Sigmoid colon (tissue), 7 donors: ENCODE data around the gene IL34. TPM values are rescaled to one million over a fixed set of nuclear protein-coding genes. Genes with fewer than 3 reads are reported as not detected.
"Not testable (repeated sequence)": the region's sequence is repeated elsewhere in the genome, so short reads cannot be mapped to it uniquely, and the experiment has no call there.

ENCODE experiments used
- DNase-seq: peaks from one replicate; pipeline ENCODE4 v3.0.0-alpha.2; 2019
- H3K27ac ChIP-seq, 4 donors: fragments of 200-600 bp; sonication (generic); one replicate each; pipeline ENCODE4 v1.5.1; 2016 to 2019; ENCODE audit warnings: mild to moderate bottlenecking in 1 of 4
- H3K27me3 ChIP-seq, 3 donors: fragments of 200-600 bp; sonication (generic); one replicate each; pipeline ENCODE4 v1.5.1; 2019; ENCODE audit warnings: mild to moderate bottlenecking in 1 of 3
- H3K36me3 ChIP-seq, 4 donors: fragments of 200-600 bp; sonication (generic); one replicate each; pipeline ENCODE4 v1.5.1; 2016 to 2019
- H3K4me1 ChIP-seq, 4 donors: fragments of 200-600 bp; sonication (generic); one replicate each; pipeline ENCODE4 v1.5.1; 2017 to 2019
- H3K4me3 ChIP-seq, 4 donors: fragments of 200-600 bp; sonication (generic); one replicate each; pipeline ENCODE4 v1.5.1; 2017 to 2019; ENCODE audit warnings: mild to moderate bottlenecking in 2 of 4, moderate library complexity in 1 of 4
- H3K9me3 ChIP-seq, 4 donors: fragments of 200-600 bp in 3 of 4; sonication (generic) in 3 of 4; one replicate each; pipeline versions ENCODE4 v1.5.1 to v1.6.1; 2013 to 2019
- EP300 ChIP-seq, 4 donors: sonication (generic); formaldehyde crosslinking; IDR thresholded peaks; one replicate each; pipeline ENCODE4 v1.6.1; 2017; ENCODE audit warnings: antibody characterized with exemption in 4 of 4
- POLR2A ChIP-seq, 2 donors: fragments of 450-650 bp; IDR thresholded peaks; one replicate each; pipeline ENCODE4 v1.6.1; 2016; ENCODE audit warnings: antibody characterized with exemption in 2 of 2, mild to moderate bottlenecking in 2 of 2, moderate library complexity in 2 of 2
- POLR2AphosphoS5 ChIP-seq, 4 donors: sonication (generic); formaldehyde crosslinking; IDR thresholded peaks; one replicate each; pipeline ENCODE4 v1.6.1; 2017; ENCODE audit warnings: antibody characterized with exemption in 4 of 4
- WGBS, 2 donors: extraction: QIAGEN DNeasy Blood & Tissue Kit; methylation state at CpG; one replicate each; pipeline ENCODE4 v1.1.7; 2013; 5-methylcytosine and 5-hydroxymethylcytosine counted together
- intact Hi-C: fragments of 100-400 bp; cut with DNase I; formaldehyde crosslinking; loops from one replicate; pipeline ENCODE4 v1.15.1; 2023
- polyA plus RNA-seq, 3 donors: library from polyadenylated mRNA; stranded (reverse); fragments of 200-250 nt; gene quantifications; one replicate each; pipeline ENCODE4 v1.2.3, GENCODE V29; 2013
- total RNA-seq, 4 donors: library from RNA; depleted of rRNA; stranded (reverse); fragments of >200 nt; gene quantifications; one replicate each; pipeline ENCODE4 v1.1.0, GENCODE V29; 2016
- TF ChIP-seq, protein P1 (sequence below), 4 experiments: fragments of 450-650 bp in 3 of 4; fragments of 200-600 bp in 1 of 4; IDR thresholded peaks; one replicate each; pipeline ENCODE4 v1.5.1; 2016 to 2019; ENCODE audit warnings: antibody characterized with exemption in 4 of 4, mild to moderate bottlenecking in 3 of 4, moderate library complexity in 2 of 4
- donor health status: healthy with polysubstance abuse.
- donor health status: Bipolar disorder and iron deficiency.
- donor health status: healthy.

The IL34 gene
- total and polyA plus RNA-seq, 7 donors, result 1.8 to 5.5 (median 4.6) TPM; not detected in 2

DNA sequence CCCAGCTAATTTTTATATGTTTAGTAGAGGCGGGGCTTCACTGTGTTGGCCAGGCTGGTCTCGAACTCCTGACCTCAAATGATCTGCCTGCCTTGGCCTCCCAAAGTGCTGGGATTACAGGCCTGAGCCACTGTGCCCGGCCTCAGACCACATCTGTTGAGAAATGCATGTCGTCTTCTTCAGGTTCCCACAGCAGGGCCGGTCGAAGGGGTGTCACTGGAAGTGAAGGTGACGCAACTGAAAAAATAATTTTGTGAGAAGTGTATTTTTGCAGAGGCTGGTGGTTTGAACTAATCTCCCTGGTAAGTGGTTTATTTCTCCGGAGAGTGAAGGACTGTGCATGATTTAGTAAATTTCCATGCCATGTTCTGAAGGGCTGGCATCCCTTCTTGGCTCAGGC, 33.4 kb upstream of the IL34 start:
- DNase-seq, result no peak
- Histone ChIP-seq H3K9me3 (no peaks in the 10 kb centered on the region), H3K4me1 (peaks cover 0 to 12% (median 6%) of the 10 kb centered on the region in 4 donors), H3K36me3 (no peaks in the 10 kb centered on the region), H3K27ac (no peak overlapping the region), H3K27me3 (no peaks in the 10 kb centered on the region), H3K4me3 (no peak overlapping the region)
- TF ChIP-seq POLR2A (IDR thresholded peaks at IDR 0.05) (no peak), POLR2AphosphoS5 (IDR thresholded peaks at IDR 0.05) (no peak), EP300 (IDR thresholded peaks at IDR 0.05) (no peak)
- TF ChIP-seq, protein P1, sequence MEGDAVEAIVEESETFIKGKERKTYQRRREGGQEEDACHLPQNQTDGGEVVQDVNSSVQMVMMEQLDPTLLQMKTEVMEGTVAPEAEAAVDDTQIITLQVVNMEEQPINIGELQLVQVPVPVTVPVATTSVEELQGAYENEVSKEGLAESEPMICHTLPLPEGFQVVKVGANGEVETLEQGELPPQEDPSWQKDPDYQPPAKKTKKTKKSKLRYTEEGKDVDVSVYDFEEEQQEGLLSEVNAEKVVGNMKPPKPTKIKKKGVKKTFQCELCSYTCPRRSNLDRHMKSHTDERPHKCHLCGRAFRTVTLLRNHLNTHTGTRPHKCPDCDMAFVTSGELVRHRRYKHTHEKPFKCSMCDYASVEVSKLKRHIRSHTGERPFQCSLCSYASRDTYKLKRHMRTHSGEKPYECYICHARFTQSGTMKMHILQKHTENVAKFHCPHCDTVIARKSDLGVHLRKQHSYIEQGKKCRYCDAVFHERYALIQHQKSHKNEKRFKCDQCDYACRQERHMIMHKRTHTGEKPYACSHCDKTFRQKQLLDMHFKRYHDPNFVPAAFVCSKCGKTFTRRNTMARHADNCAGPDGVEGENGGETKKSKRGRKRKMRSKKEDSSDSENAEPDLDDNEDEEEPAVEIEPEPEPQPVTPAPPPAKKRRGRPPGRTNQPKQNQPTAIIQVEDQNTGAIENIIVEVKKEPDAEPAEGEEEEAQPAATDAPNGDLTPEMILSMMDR (IDR thresholded peaks at IDR 0.05), result no peak
- intact Hi-C loops, result no loop called here
- 83 to 87% methylated on average over 8 of the region's 8 CpGs for WGBS, 2 donors

DNA sequence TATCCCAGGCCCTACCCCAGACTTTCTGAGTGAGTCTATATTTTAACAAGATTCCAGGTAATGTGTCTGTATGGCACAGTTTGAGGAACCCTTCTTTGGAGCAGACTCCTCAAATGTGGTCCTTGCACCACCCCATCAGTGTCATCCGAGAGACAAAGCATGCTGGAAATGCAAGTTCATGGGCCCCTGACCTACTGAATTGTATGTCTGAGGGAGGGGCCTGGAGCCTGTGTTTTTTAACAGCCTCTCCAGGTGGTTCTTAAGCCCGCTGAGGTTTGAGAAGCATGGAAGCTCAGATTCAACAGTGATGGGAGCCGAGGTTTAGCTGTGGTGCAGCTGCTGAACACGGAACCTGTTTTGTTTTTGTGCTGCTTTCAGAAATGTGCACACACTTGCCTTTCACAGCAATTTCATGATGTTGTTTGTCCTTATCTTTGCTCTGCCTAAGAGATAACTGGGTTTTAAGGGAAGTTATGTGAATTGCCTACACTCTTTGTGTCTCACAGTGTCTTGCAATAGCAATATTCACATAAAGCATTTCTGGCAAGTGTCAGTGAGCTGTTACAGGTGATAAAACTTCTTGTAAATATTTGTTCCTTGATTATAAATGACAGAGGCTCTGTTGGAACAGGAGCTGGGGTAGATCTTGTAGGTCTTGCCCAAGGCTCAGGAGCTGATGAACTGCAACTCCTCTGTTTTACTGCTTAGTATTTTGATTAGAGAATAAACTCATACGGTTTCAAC, 32.0 kb upstream of the IL34 start:
- H3K27ac ChIP-seq, result peak overlapping the region in 1 of 4 donors; percentile 25

DNA sequence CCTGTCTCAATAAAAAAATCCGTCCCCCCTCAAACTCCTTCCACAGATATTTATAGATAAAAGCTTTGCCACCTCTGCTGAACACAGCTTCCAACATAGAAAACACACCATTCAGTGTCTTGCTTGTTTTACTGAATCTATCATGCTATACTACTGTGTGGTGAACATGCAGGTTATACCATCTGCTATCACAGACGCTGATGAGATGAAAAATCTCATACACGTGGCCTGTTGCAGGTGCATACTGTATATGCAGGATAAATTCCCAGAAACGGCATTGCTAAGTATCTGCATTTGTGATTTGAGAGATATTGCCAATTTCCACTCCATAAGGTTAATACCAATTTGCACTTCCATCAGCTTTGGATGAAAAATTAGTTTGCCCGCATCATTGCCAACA, 30.4 kb upstream of the IL34 start:
- 83 to 92% methylated on average over 5 of the region's 5 CpGs for WGBS, 2 donors
- Histone ChIP-seq H3K4me3 (no peak overlapping the region), H3K27me3 (no peaks in the 10 kb centered on the region), H3K9me3 (no peaks in the 10 kb centered on the region), H3K27ac (no peak overlapping the region), H3K36me3 (no peaks in the 10 kb centered on the region), H3K4me1 (peaks cover 0 to 12% (median 6%) of the 10 kb centered on the region in 4 donors)
- no peak for DNase-seq
- intact Hi-C loops, result no loop called here
- TF ChIP-seq, protein P1 (IDR thresholded peaks at IDR 0.05), result no peak
- TF ChIP-seq POLR2AphosphoS5 (IDR thresholded peaks at IDR 0.05) (no peak), EP300 (IDR thresholded peaks at IDR 0.05) (no peak), POLR2A (IDR thresholded peaks at IDR 0.05) (no peak)

More for the DNA sequence above, 32.0 kb upstream of the IL34 start:
- Histone ChIP-seq H3K4me1 (peaks cover 0 to 12% (median 6%) of the 10 kb centered on the region in 4 donors), H3K27me3 (no peaks in the 10 kb centered on the region), H3K36me3 (no peaks in the 10 kb centered on the region), H3K9me3 (no peaks in the 10 kb centered on the region), H3K4me3 (no peak overlapping the region)
- TF ChIP-seq, protein P1 (IDR thresholded peaks at IDR 0.05), result no peak
- TF ChIP-seq POLR2AphosphoS5 (IDR thresholded peaks at IDR 0.05), result no peak
- no peak for TF ChIP-seq POLR2A (IDR thresholded peaks at IDR 0.05)
- TF ChIP-seq EP300 (IDR thresholded peaks at IDR 0.05), result no peak
- WGBS, 2 donors, result 13 to 67% methylated on average over 5 of the region's 5 CpGs
- DNase-seq, result no peak
- intact Hi-C loops, result no loop called here

DNA sequence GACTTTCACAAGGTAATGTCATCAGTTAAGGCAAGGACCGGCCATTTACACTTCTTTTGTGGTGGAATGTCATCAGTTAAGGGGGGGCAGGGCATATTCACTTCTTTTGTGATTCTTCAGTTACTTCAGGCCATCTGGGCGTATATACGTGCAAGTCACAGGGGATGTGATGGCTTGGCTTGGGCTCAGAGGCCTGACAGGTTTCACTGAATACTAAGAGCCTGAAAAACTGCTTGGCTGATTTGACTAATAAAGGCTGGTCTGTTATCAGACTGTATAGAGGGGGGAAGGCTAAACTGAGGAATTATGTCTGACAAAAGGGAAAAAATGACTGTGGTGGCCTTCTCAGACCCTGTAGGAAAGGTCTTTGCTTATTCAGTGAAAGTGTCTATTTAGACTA, 24.5 kb upstream of the IL34 start:
- H3K4me3 ChIP-seq, H3K27me3 ChIP-seq, H3K27ac ChIP-seq, DNase-seq, H3K9me3 ChIP-seq, H3K36me3 ChIP-seq, H3K4me1 ChIP-seq, intact Hi-C loops: not testable (repeated sequence)
- WGBS, 2 donors, result 75 to 79% methylated on average over 3 of the region's 3 CpGs

DNA sequence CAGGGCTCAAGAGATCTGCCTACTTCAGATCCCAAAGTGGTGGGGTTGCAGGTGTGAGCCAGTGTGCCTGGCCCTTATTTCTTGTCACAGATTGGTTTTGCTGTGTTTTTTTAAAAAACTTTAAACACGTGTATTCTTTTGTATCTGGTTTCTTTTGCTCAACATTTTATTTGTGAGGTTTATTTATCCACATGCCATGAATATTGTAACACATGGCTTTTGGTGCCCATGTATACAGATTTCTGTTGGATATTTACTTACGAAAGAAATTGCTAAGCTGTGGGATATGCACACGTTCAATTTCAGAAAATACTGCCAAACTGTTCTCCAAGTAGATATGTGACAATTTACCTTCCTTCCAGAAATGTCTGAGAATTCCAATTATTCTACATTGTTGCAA, 18.7 kb upstream of the IL34 start:
- no peak overlapping the region for H3K27ac ChIP-seq
- no peaks in the 10 kb centered on the region for H3K27me3 ChIP-seq
- no peak for TF ChIP-seq POLR2A (IDR thresholded peaks at IDR 0.05)
- TF ChIP-seq, protein P1 (IDR thresholded peaks at IDR 0.05), result no peak
- no peak for TF ChIP-seq EP300 (IDR thresholded peaks at IDR 0.05)
- TF ChIP-seq POLR2AphosphoS5 (IDR thresholded peaks at IDR 0.05), result no peak
- no peak overlapping the region for H3K4me3 ChIP-seq
- H3K9me3 ChIP-seq, result peaks cover 0 to 4% (median 2%) of the 10 kb centered on the region in 4 donors
- DNase-seq, result no peak
- intact Hi-C loops, result no loop called here
- H3K36me3 ChIP-seq, result no peaks in the 10 kb centered on the region
- H3K4me1 ChIP-seq, result no peaks in the 10 kb centered on the region
- WGBS, 2 donors, result 73 to 87% methylated on average over 3 of the region's 3 CpGs
